Measurements from ENCODE around the gene CDT1.

CDT1 gene

DNA sequence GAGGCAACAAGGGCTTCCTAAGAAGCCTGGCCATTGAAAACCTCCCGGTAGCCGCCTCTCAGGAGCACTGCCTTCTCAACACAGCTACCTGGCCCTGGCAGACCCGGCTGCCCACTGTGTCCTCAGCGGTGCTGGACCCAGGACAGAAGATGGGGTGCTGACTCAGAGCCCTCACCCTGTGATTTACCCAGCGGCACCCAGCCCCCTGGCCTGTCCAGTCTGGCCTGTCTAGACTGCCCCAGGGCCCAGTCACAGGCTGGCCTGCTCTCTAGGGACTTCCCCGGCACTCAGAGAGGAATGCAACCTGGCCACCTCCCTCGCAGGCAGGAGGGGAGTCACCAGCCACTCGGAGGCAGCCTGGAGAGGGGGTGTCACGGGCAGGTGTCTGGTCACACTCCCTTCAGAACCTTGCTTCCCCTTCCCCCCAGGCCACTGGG is 38.7 kb upstream of the CDT1 start:
- no peaks in the 10 kb centered on the region for H3K79me2 ChIP-seq (ENCODE audit: insufficient read depth, low read length)
- H3K9ac ChIP-seq (ENCODE audit: low read length), result no peak overlapping the region
- no peak overlapping the region for H3K27ac ChIP-seq (ENCODE audit: low read depth, low read length, poor library complexity, severe bottlenecking)
- no peaks in the 10 kb centered on the region for H3K9me2 ChIP-seq (ENCODE audit: low read depth, low read length)
- no peak overlapping the region for H3K4me3 ChIP-seq (ENCODE audit: low read depth, low read length, poor library complexity, severe bottlenecking)
- no peak overlapping the region for H2AFZ ChIP-seq (ENCODE audit: low read length)
- H3K36me3 ChIP-seq (ENCODE audit: insufficient read depth, low read length), result no peaks in the 10 kb centered on the region
- no peaks in the 10 kb centered on the region for H3K9me3 ChIP-seq (ENCODE audit: low read length)
- peaks cover 3% of the 10 kb centered on the region for H3K4me1 ChIP-seq (ENCODE audit: insufficient read depth, low read length, severe bottlenecking)
- H3F3A ChIP-seq (ENCODE audit: insufficient read depth, low read length), result no peaks in the 10 kb centered on the region
- no peaks in the 10 kb centered on the region for H4K20me1 ChIP-seq (ENCODE audit: insufficient read depth, low read length)
- H3K27me3 ChIP-seq (ENCODE audit: insufficient read depth, low read length), result peaks cover 40% of the 10 kb centered on the region
- TF ChIP-seq, protein P1, sequence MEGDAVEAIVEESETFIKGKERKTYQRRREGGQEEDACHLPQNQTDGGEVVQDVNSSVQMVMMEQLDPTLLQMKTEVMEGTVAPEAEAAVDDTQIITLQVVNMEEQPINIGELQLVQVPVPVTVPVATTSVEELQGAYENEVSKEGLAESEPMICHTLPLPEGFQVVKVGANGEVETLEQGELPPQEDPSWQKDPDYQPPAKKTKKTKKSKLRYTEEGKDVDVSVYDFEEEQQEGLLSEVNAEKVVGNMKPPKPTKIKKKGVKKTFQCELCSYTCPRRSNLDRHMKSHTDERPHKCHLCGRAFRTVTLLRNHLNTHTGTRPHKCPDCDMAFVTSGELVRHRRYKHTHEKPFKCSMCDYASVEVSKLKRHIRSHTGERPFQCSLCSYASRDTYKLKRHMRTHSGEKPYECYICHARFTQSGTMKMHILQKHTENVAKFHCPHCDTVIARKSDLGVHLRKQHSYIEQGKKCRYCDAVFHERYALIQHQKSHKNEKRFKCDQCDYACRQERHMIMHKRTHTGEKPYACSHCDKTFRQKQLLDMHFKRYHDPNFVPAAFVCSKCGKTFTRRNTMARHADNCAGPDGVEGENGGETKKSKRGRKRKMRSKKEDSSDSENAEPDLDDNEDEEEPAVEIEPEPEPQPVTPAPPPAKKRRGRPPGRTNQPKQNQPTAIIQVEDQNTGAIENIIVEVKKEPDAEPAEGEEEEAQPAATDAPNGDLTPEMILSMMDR (IDR thresholded peaks at IDR 0.05; ENCODE audit: low read length), result no peak
- no peak for TF ChIP-seq EZH2 (IDR thresholded peaks at IDR 0.05; ENCODE audit: borderline replicate concordance, low read length)
- H3K4me2 ChIP-seq (ENCODE audit: low read length), result no peak overlapping the region

DNA sequence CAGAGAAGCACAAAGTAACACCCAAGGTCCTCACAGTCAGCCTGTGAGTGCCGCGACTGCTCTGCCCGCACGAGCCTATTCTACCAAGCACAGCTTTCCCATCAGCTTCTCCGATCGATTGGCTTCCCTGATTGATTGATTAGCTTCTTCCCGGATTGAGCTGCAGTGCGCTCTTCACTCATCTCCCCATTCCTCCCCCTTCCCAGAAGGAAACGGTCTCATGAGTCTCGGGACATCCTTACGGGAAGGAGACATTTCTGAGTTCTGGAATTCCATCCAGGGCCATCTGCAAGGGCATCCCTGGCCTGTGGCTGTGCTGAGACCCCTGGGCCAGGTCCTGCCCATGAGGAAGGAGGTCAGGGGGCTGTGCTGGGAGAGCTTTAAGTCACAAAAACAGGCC is 36.6 kb upstream of the CDT1 start:
- Histone ChIP-seq H3K36me3 (ENCODE audit: insufficient read depth, low read length) (no peaks in the 10 kb centered on the region), H3K9ac (ENCODE audit: low read length) (no peak overlapping the region), H4K20me1 (ENCODE audit: insufficient read depth, low read length) (no peaks in the 10 kb centered on the region), H3F3A (ENCODE audit: insufficient read depth, low read length) (no peaks in the 10 kb centered on the region), H3K9me3 (ENCODE audit: low read length) (no peaks in the 10 kb centered on the region), H3K27ac (ENCODE audit: low read depth, low read length, poor library complexity, severe bottlenecking) (no peak overlapping the region), H2AFZ (ENCODE audit: low read length) (no peak overlapping the region), H3K79me2 (ENCODE audit: insufficient read depth, low read length) (no peaks in the 10 kb centered on the region), H3K4me1 (ENCODE audit: insufficient read depth, low read length, severe bottlenecking) (peaks cover 17% of the 10 kb centered on the region), H3K27me3 (ENCODE audit: insufficient read depth, low read length) (peaks cover 26% of the 10 kb centered on the region), H3K9me2 (ENCODE audit: low read depth, low read length) (no peaks in the 10 kb centered on the region), H3K4me3 (ENCODE audit: low read depth, low read length, poor library complexity, severe bottlenecking) (no peak overlapping the region), H3K4me2 (ENCODE audit: low read length) (no peak overlapping the region)
- no peak for TF ChIP-seq EZH2 (IDR thresholded peaks at IDR 0.05; ENCODE audit: borderline replicate concordance, low read length)
- TF ChIP-seq, protein P1 (IDR thresholded peaks at IDR 0.05; ENCODE audit: low read length), result no peak

DNA sequence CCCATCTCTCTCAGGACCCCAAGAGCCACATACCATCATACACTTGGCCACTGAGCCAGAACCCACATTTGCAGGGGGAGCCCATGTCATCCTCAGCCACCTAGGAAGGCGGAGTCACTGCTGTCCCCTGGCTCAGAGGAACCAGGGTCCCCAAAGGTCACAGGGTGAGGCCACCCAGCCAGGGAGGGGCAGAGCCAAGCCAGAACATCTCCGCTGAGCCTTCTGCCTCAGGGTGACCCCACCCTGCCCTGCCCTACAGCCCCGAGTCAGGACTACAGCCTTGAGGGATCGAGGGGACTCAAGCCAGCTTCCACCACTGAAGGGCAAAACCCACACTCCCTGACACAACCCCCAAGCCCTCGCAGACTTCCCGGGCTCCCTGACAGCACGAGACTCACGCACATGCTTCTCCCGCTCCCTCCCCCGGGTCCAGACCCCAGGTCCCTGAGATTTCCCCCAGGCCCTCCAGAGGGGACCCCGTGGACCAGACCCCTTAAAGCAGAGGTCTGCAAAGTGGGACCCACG is 36.0 kb upstream of the CDT1 start:
- no peaks in the 10 kb centered on the region for H3K36me3 ChIP-seq (ENCODE audit: insufficient read depth, low read length)
- no peak overlapping the region for H2AFZ ChIP-seq (ENCODE audit: low read length)
- H3K27ac ChIP-seq (ENCODE audit: low read depth, low read length, poor library complexity, severe bottlenecking), result no peak overlapping the region
- TF ChIP-seq EZH2 (IDR thresholded peaks at IDR 0.05; ENCODE audit: borderline replicate concordance, low read length), result no peak
- TF ChIP-seq, protein P1 (IDR thresholded peaks at IDR 0.05; ENCODE audit: low read length), result no peak
- H3K4me3 ChIP-seq (ENCODE audit: low read depth, low read length, poor library complexity, severe bottlenecking), result no peak overlapping the region
- H3K9ac ChIP-seq (ENCODE audit: low read length), result no peak overlapping the region
- H3K9me3 ChIP-seq (ENCODE audit: low read length), result no peaks in the 10 kb centered on the region
- H3K9me2 ChIP-seq (ENCODE audit: low read depth, low read length), result no peaks in the 10 kb centered on the region
- H3K4me1 ChIP-seq (ENCODE audit: insufficient read depth, low read length, severe bottlenecking), result peaks cover 17% of the 10 kb centered on the region
- H3K27me3 ChIP-seq (ENCODE audit: insufficient read depth, low read length), result peaks cover 21% of the 10 kb centered on the region
- no peaks in the 10 kb centered on the region for H3K79me2 ChIP-seq (ENCODE audit: insufficient read depth, low read length)
- no peak overlapping the region for H3K4me2 ChIP-seq (ENCODE audit: low read length)
- no peaks in the 10 kb centered on the region for H3F3A ChIP-seq (ENCODE audit: insufficient read depth, low read length)
- H4K20me1 ChIP-seq (ENCODE audit: insufficient read depth, low read length), result no peaks in the 10 kb centered on the region
